ENCODE measurements around the gene CDK18. TPM values are rescaled to one million over a fixed set of nuclear protein-coding genes. Genes with fewer than 3 reads are reported as not detected.

The CDK18 gene
- total and polyA plus RNA-seq, 4 donors = 2.4 to 3.7 (median 3.1) TPM

DNA sequence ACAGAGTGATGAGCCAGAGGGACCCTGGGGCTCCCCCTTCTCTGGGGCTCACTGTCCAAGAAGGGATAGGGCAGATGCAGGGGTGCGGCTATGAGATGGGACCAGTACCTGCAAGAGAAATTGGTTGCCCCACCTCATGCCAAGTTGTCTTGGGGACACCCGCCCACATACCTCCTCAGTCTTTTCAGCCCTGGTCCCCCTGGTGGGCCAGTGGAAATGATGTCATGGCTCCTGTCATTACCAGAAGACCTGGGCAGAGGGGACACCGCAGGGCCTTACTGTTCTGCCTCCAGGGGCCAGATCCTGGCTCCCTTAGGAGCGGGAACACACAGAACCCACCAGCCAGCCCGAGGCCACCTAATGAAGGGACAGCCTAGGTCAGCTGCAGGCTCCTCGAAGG is 63.2 kb downstream of the CDK18 start:
- H3K4me1 ChIP-seq (ENCODE audit: control insufficient read depth in 4 of 4, insufficient read depth in 4 of 4, low read length in 3 of 4) = peaks cover 0 to 4% (median 1%) of the 10 kb centered on the region in 4 donors
- no peak overlapping the region for H3K27ac ChIP-seq (ENCODE audit: low read depth in 1 of 2, low read length in 2 of 2)
- peaks cover 0 to 8% (median 2%) of the 10 kb centered on the region in 4 donors for H3K27me3 ChIP-seq (ENCODE audit: control insufficient read depth in 4 of 4, insufficient read depth in 4 of 4, low read length in 3 of 4)
- TF ChIP-seq NR2F2 (IDR thresholded peaks at IDR 0.05) = no peak
- no peak for TF ChIP-seq RAD21 (IDR thresholded peaks at IDR 0.05)
- no peak for TF ChIP-seq JUND (IDR thresholded peaks at IDR 0.05)
- TF ChIP-seq FOXA2 (IDR thresholded peaks at IDR 0.05) = no peak
- TF ChIP-seq HNF4G (IDR thresholded peaks at IDR 0.05) = no peak
- TF ChIP-seq, protein P1, sequence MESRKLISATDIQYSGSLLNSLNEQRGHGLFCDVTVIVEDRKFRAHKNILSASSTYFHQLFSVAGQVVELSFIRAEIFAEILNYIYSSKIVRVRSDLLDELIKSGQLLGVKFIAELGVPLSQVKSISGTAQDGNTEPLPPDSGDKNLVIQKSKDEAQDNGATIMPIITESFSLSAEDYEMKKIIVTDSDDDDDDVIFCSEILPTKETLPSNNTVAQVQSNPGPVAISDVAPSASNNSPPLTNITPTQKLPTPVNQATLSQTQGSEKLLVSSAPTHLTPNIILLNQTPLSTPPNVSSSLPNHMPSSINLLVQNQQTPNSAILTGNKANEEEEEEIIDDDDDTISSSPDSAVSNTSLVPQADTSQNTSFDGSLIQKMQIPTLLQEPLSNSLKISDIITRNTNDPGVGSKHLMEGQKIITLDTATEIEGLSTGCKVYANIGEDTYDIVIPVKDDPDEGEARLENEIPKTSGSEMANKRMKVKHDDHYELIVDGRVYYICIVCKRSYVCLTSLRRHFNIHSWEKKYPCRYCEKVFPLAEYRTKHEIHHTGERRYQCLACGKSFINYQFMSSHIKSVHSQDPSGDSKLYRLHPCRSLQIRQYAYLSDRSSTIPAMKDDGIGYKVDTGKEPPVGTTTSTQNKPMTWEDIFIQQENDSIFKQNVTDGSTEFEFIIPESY (IDR thresholded peaks at IDR 0.05) = no peak
- no peak for TF ChIP-seq HNF4A (conservative IDR thresholded peaks at IDR 0.05)
- no peak for TF ChIP-seq ATF3 (IDR thresholded peaks at IDR 0.05)
- TF ChIP-seq CTCF (IDR thresholded peaks at IDR 0.05; ENCODE audit: low read depth, low read length, missing input control) = no peak
- TF ChIP-seq FOXA1 (IDR thresholded peaks at IDR 0.05) = no peak
- no peak for TF ChIP-seq RXRA (IDR thresholded peaks at IDR 0.05)
- no peak for TF ChIP-seq MAX (IDR thresholded peaks at IDR 0.05)
- TF ChIP-seq SP1 (IDR thresholded peaks at IDR 0.05) = no peak
- no peak for TF ChIP-seq EGR1 (IDR thresholded peaks at IDR 0.05; ENCODE audit: low read depth in 2 of 2)
- TF ChIP-seq GABPA (IDR thresholded peaks at IDR 0.05 in 1 of 2, conservative IDR thresholded peaks at IDR 0.05 in 1 of 2) = no peak
- TF ChIP-seq TAF1 (conservative IDR thresholded peaks at IDR 0.05) = no peak
- TF ChIP-seq YY1 (IDR thresholded peaks at IDR 0.05) = no peak
- TF ChIP-seq, protein P2, sequence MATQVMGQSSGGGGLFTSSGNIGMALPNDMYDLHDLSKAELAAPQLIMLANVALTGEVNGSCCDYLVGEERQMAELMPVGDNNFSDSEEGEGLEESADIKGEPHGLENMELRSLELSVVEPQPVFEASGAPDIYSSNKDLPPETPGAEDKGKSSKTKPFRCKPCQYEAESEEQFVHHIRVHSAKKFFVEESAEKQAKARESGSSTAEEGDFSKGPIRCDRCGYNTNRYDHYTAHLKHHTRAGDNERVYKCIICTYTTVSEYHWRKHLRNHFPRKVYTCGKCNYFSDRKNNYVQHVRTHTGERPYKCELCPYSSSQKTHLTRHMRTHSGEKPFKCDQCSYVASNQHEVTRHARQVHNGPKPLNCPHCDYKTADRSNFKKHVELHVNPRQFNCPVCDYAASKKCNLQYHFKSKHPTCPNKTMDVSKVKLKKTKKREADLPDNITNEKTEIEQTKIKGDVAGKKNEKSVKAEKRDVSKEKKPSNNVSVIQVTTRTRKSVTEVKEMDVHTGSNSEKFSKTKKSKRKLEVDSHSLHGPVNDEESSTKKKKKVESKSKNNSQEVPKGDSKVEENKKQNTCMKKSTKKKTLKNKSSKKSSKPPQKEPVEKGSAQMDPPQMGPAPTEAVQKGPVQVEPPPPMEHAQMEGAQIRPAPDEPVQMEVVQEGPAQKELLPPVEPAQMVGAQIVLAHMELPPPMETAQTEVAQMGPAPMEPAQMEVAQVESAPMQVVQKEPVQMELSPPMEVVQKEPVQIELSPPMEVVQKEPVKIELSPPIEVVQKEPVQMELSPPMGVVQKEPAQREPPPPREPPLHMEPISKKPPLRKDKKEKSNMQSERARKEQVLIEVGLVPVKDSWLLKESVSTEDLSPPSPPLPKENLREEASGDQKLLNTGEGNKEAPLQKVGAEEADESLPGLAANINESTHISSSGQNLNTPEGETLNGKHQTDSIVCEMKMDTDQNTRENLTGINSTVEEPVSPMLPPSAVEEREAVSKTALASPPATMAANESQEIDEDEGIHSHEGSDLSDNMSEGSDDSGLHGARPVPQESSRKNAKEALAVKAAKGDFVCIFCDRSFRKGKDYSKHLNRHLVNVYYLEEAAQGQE (IDR thresholded peaks at IDR 0.05) = no peak
- WGBS = 81% methylated on average over 6 of the region's 6 CpGs
- H3K36me3 ChIP-seq (ENCODE audit: control insufficient read depth in 4 of 4, insufficient read depth in 3 of 4, low read depth in 1 of 4, low read length in 3 of 4) = no peaks in the 10 kb centered on the region
- no peak overlapping the region for H3K4me3 ChIP-seq (ENCODE audit: low read depth in 1 of 3, low read length in 3 of 3)
- DNase-seq (ENCODE audit: low spot score) = peak; percentile 21
- H3K9ac ChIP-seq (ENCODE audit: low read depth in 1 of 2, low read length in 2 of 2) = no peak overlapping the region
- no peaks in the 10 kb centered on the region for H3K9me3 ChIP-seq (ENCODE audit: control insufficient read depth in 4 of 4, low read length in 3 of 4)
